ENCODE results near the gene UNC5A. TPM values are rescaled to one million over a fixed set of nuclear protein-coding genes. Genes with fewer than 3 reads are reported as not detected.

The UNC5A gene
- total RNA-seq, 1 donor = not detected

- Histone ChIP-seq H3K4me1 (ENCODE audit: insufficient read depth, low read length) (no peaks in the 10 kb centered on the region), H3K9me3 (ENCODE audit: low read depth, low read length) (no peaks in the 10 kb centered on the region), H3K4me3 (ENCODE audit: low read length) (no peak overlapping the region), H3K27me3 (ENCODE audit: insufficient read depth, low read length) (no peaks in the 10 kb centered on the region)
Observed at GRCh38 chr5:176776916-176777315, 33.4 kb upstream of the UNC5A start.

GRCh38 chr5:176778921-176779465 is 31.4 kb upstream of the UNC5A start:
- Histone ChIP-seq H3K4me3 (ENCODE audit: low read length) (no peak overlapping the region), H3K4me1 (ENCODE audit: insufficient read depth, low read length) (no peaks in the 10 kb centered on the region)

GRCh38 chr5:176779537-176779936 is 30.8 kb upstream of the UNC5A start:
- Histone ChIP-seq H3K4me3 (ENCODE audit: low read length) (no peak overlapping the region), H3K27me3 (ENCODE audit: insufficient read depth, low read length) (no peaks in the 10 kb centered on the region), H3K9me3 (ENCODE audit: low read depth, low read length) (no peaks in the 10 kb centered on the region), H3K4me1 (ENCODE audit: insufficient read depth, low read length) (no peaks in the 10 kb centered on the region)

More at GRCh38 chr5:176778921-176779465, 31.4 kb upstream of the UNC5A start:
- H3K9me3 ChIP-seq (ENCODE audit: low read depth, low read length) = no peaks in the 10 kb centered on the region
- H3K27me3 ChIP-seq (ENCODE audit: insufficient read depth, low read length) = no peaks in the 10 kb centered on the region

GRCh38 chr5:176780176-176781053 is 29.9 kb upstream of the UNC5A start:
- H3K4me1 ChIP-seq (ENCODE audit: insufficient read depth, low read length) = no peaks in the 10 kb centered on the region
- no peak overlapping the region for H3K4me3 ChIP-seq (ENCODE audit: low read length)
- no peaks in the 10 kb centered on the region for H3K9me3 ChIP-seq (ENCODE audit: low read depth, low read length)
- H3K27me3 ChIP-seq (ENCODE audit: insufficient read depth, low read length) = no peaks in the 10 kb centered on the region

GRCh38 chr5:176781054-176781375 is 29.3 kb upstream of the UNC5A start:
- Histone ChIP-seq H3K4me1 (ENCODE audit: insufficient read depth, low read length) (no peaks in the 10 kb centered on the region), H3K9me3 (ENCODE audit: low read depth, low read length) (no peaks in the 10 kb centered on the region), H3K27me3 (ENCODE audit: insufficient read depth, low read length) (no peaks in the 10 kb centered on the region), H3K4me3 (ENCODE audit: low read length) (no peak overlapping the region)

GRCh38 chr5:176781638-176782570 is 28.5 kb upstream of the UNC5A start:
- Histone ChIP-seq H3K9me3 (ENCODE audit: low read depth, low read length) (no peaks in the 10 kb centered on the region), H3K4me1 (ENCODE audit: insufficient read depth, low read length) (no peaks in the 10 kb centered on the region), H3K4me3 (ENCODE audit: low read length) (no peak overlapping the region), H3K27me3 (ENCODE audit: insufficient read depth, low read length) (no peaks in the 10 kb centered on the region)

- Histone ChIP-seq H3K9me3 (ENCODE audit: low read depth, low read length) (no peaks in the 10 kb centered on the region), H3K4me1 (ENCODE audit: insufficient read depth, low read length) (no peaks in the 10 kb centered on the region), H3K27me3 (ENCODE audit: insufficient read depth, low read length) (no peaks in the 10 kb centered on the region), H3K4me3 (ENCODE audit: low read length) (no peak overlapping the region)
Observed at GRCh38 chr5:176784218-176785165, 25.9 kb upstream of the UNC5A start.

GRCh38 chr5:176785184-176786145 is 24.9 kb upstream of the UNC5A start:
- Histone ChIP-seq H3K9me3 (ENCODE audit: low read depth, low read length) (no peaks in the 10 kb centered on the region), H3K27me3 (ENCODE audit: insufficient read depth, low read length) (no peaks in the 10 kb centered on the region), H3K4me1 (ENCODE audit: insufficient read depth, low read length) (no peaks in the 10 kb centered on the region), H3K4me3 (ENCODE audit: low read length) (no peak overlapping the region)

- Histone ChIP-seq H3K9me3 (ENCODE audit: low read depth, low read length) (no peaks in the 10 kb centered on the region), H3K4me1 (ENCODE audit: insufficient read depth, low read length) (no peaks in the 10 kb centered on the region), H3K27me3 (ENCODE audit: insufficient read depth, low read length) (no peaks in the 10 kb centered on the region), H3K4me3 (ENCODE audit: low read length) (no peak overlapping the region)
Observed at GRCh38 chr5:176787676-176788075, 22.7 kb upstream of the UNC5A start.

GRCh38 chr5:176788091-176788490 is 22.3 kb upstream of the UNC5A start:
- H3K27me3 ChIP-seq (ENCODE audit: insufficient read depth, low read length) = no peaks in the 10 kb centered on the region
- H3K4me3 ChIP-seq (ENCODE audit: low read length) = no peak overlapping the region
- no peaks in the 10 kb centered on the region for H3K4me1 ChIP-seq (ENCODE audit: insufficient read depth, low read length)
- H3K9me3 ChIP-seq (ENCODE audit: low read depth, low read length) = no peaks in the 10 kb centered on the region

GRCh38 chr5:176788941-176789872 is 21.2 kb upstream of the UNC5A start:
- H3K4me3 ChIP-seq (ENCODE audit: low read length) = no peak overlapping the region
- H3K9me3 ChIP-seq (ENCODE audit: low read depth, low read length) = no peaks in the 10 kb centered on the region
- no peaks in the 10 kb centered on the region for H3K4me1 ChIP-seq (ENCODE audit: insufficient read depth, low read length)
- no peaks in the 10 kb centered on the region for H3K27me3 ChIP-seq (ENCODE audit: insufficient read depth, low read length)

GRCh38 chr5:176789873-176790615 is 20.3 kb upstream of the UNC5A start:
- no peaks in the 10 kb centered on the region for H3K4me1 ChIP-seq (ENCODE audit: insufficient read depth, low read length)
- H3K9me3 ChIP-seq (ENCODE audit: low read depth, low read length) = no peaks in the 10 kb centered on the region
- no peaks in the 10 kb centered on the region for H3K27me3 ChIP-seq (ENCODE audit: insufficient read depth, low read length)
- H3K4me3 ChIP-seq (ENCODE audit: low read length) = no peak overlapping the region
